Measurements from ENCODE around the gene NEGR1. TPM values are rescaled to one million over a fixed set of nuclear protein-coding genes. Genes with fewer than 3 reads are reported as not detected.

NEGR1 gene
- total and polyA plus RNA-seq, 4 donors = 0.08 to 0.14 (median 0.12) TPM; not detected in 1

- TF ChIP-seq GABPA (IDR thresholded peaks at IDR 0.05 in 1 of 2, conservative IDR thresholded peaks at IDR 0.05 in 1 of 2) (no peak), TAF1 (conservative IDR thresholded peaks at IDR 0.05) (no peak), REST (IDR thresholded peaks at IDR 0.05) (no peak), HNF4A (conservative IDR thresholded peaks at IDR 0.05) (no peak), HNF4G (IDR thresholded peaks at IDR 0.05) (no peak), FOXA1 (IDR thresholded peaks at IDR 0.05) (no peak), MAX (IDR thresholded peaks at IDR 0.05) (no peak), RAD21 (IDR thresholded peaks at IDR 0.05) (no peak), EGR1 (IDR thresholded peaks at IDR 0.05; ENCODE audit: low read depth in 2 of 2) (no peak), ATF3 (IDR thresholded peaks at IDR 0.05) (no peak), CTCF (IDR thresholded peaks at IDR 0.05; ENCODE audit: low read depth, low read length, missing input control) (no peak), RXRA (IDR thresholded peaks at IDR 0.05) (no peak), SP1 (IDR thresholded peaks at IDR 0.05) (no peak), FOXA2 (IDR thresholded peaks at IDR 0.05) (no peak), ZBTB33 (IDR thresholded peaks at IDR 0.05) (no peak), JUND (IDR thresholded peaks at IDR 0.05) (no peak)
- WGBS = 86% methylated on average over 2 of the region's 2 CpGs
- no peak for DNase-seq (ENCODE audit: low spot score)
Measured at GRCh38 chr1:71956613-71957285, 325.6 kb downstream of the NEGR1 start.

More at GRCh38 chr1:71956613-71957285, 325.6 kb downstream of the NEGR1 start:
- H3K4me3 ChIP-seq (ENCODE audit: low read depth in 1 of 3, low read length in 3 of 3) = no peak overlapping the region
- no peaks in the 10 kb centered on the region for H3K9me3 ChIP-seq (ENCODE audit: control insufficient read depth in 4 of 4, low read length in 3 of 4)
- H3K36me3 ChIP-seq (ENCODE audit: control insufficient read depth in 4 of 4, insufficient read depth in 3 of 4, low read depth in 1 of 4, low read length in 3 of 4) = no peaks in the 10 kb centered on the region
- H3K9ac ChIP-seq (ENCODE audit: low read depth in 1 of 2, low read length in 2 of 2) = no peak overlapping the region
- H3K4me1 ChIP-seq (ENCODE audit: control insufficient read depth in 4 of 4, insufficient read depth in 4 of 4, low read length in 3 of 4) = no peaks in the 10 kb centered on the region
- no peaks in the 10 kb centered on the region for H3K27me3 ChIP-seq (ENCODE audit: control insufficient read depth in 4 of 4, insufficient read depth in 4 of 4, low read length in 3 of 4)
- H3K27ac ChIP-seq (ENCODE audit: low read depth in 1 of 2, low read length in 2 of 2) = no peak overlapping the region
